Mesodermal cell (in vitro differentiated cells): Measurements from ENCODE around the gene CSTPP1.
"Not testable (repeated sequence)": the region's sequence is repeated elsewhere in the genome, so short reads cannot be mapped to it uniquely, and the experiment has no call there.

Source experiments
- H3K27ac ChIP-seq: 2 replicates; pipeline ENCODE4 v1.7.0; 2013; ENCODE audit warnings: mild to moderate bottlenecking, low read depth, low read length, moderate library complexity; ENCODE audit not compliant: severe bottlenecking
- H3K36me3 ChIP-seq: 2 replicates; pipeline ENCODE4 v1.7.1; 2013; ENCODE audit warnings: mild to moderate bottlenecking, low read length, moderate library complexity; ENCODE audit not compliant: control insufficient read depth, insufficient read depth
- H3K4me1 ChIP-seq: one replicate; pipeline ENCODE4 v1.7.1; 2013; ENCODE audit warnings: mild to moderate bottlenecking, low read length; ENCODE audit not compliant: insufficient read depth, control insufficient read depth, poor library complexity, severe bottlenecking
- H3K4me3 ChIP-seq: 2 replicates; pipeline ENCODE4 v1.7.0; 2013; ENCODE audit warnings: low read length, control low read depth, mild to moderate bottlenecking; ENCODE audit not compliant: insufficient read depth, poor library complexity, severe bottlenecking; ENCODE audit errors: extremely low read depth
- H3K9me3 ChIP-seq: 2 replicates; pipeline ENCODE4 v1.7.1; 2013; ENCODE audit warnings: mild to moderate bottlenecking, low read length, moderate library complexity; ENCODE audit not compliant: control insufficient read depth
- WGBS, 2 experiments: methylation state at CpG; one replicate each; pipeline ENCODE4 v1.1.5; 2013; ENCODE audit warnings: missing lambda C conversion rate in 2 of 2; ENCODE audit not compliant: insufficient coverage in 2 of 2; 5-methylcytosine and 5-hydroxymethylcytosine counted together

Gene CSTPP1

GRCh38 chr11:47098223-47098622 lies 161.7 kb downstream of the CSTPP1 start:
- not testable (repeated sequence) for H3K4me3 ChIP-seq, H3K4me1 ChIP-seq, H3K27ac ChIP-seq, H3K9me3 ChIP-seq, H3K36me3 ChIP-seq
- WGBS, 2 experiments, result 100% methylated on average over 2 of the region's 3 CpGs; no CpG with 5 or more reads in 1 of the 2 experiments

- no peaks in the 10 kb centered on the region for H3K9me3 ChIP-seq
- H3K27ac ChIP-seq, result no peak overlapping the region
- no peaks in the 10 kb centered on the region for H3K36me3 ChIP-seq
- peaks cover 8% of the 10 kb centered on the region for H3K4me1 ChIP-seq
- 94 to 100% methylated on average over 2 of the region's 3 CpGs for WGBS, 2 experiments
- no peak overlapping the region for H3K4me3 ChIP-seq
Observed at GRCh38 chr11:47099214-47099917, 162.8 kb downstream of the CSTPP1 start.

- no peaks in the 10 kb centered on the region for H3K9me3 ChIP-seq
- H3K36me3 ChIP-seq, result no peaks in the 10 kb centered on the region
- no peak overlapping the region for H3K27ac ChIP-seq
- H3K4me3 ChIP-seq, result no peak overlapping the region
- peaks cover 14% of the 10 kb centered on the region for H3K4me1 ChIP-seq
Observed at GRCh38 chr11:47099918-47100315, 163.4 kb downstream of the CSTPP1 start.

GRCh38 chr11:47101406-47101805 lies 164.8 kb downstream of the CSTPP1 start:
- no peak overlapping the region for H3K27ac ChIP-seq
- no peaks in the 10 kb centered on the region for H3K9me3 ChIP-seq
- WGBS, 2 experiments, result 8 to 21% methylated on average over 1 to 2 of the region's 3 CpGs
- peaks cover 15% of the 10 kb centered on the region for H3K4me1 ChIP-seq
- no peaks in the 10 kb centered on the region for H3K36me3 ChIP-seq
- no peak overlapping the region for H3K4me3 ChIP-seq

GRCh38 chr11:47104261-47104950 lies 167.8 kb downstream of the CSTPP1 start:
- Histone ChIP-seq H3K27ac (peak overlapping the region; percentile 57), H3K36me3 (no peaks in the 10 kb centered on the region), H3K9me3 (no peaks in the 10 kb centered on the region), H3K4me3 (no peak overlapping the region), H3K4me1 (peaks cover 17% of the 10 kb centered on the region)
- WGBS, 2 experiments, result 50 to 60% methylated on average over 2 of the region's 3 CpGs

- Histone ChIP-seq H3K36me3 (no peaks in the 10 kb centered on the region), H3K4me1 (peaks cover 20% of the 10 kb centered on the region), H3K27ac (no peak overlapping the region), H3K9me3 (no peaks in the 10 kb centered on the region), H3K4me3 (no peak overlapping the region)
- WGBS, 2 experiments, result 92 to 100% methylated on average over 1 to 2 of the region's 2 CpGs
Observed at GRCh38 chr11:47105541-47105940, 169.0 kb downstream of the CSTPP1 start.

- Histone ChIP-seq H3K27ac (no peak overlapping the region), H3K4me3 (no peak overlapping the region), H3K9me3 (no peaks in the 10 kb centered on the region), H3K36me3 (no peaks in the 10 kb centered on the region), H3K4me1 (peaks cover 20% of the 10 kb centered on the region)
- WGBS, 2 experiments, result 100% methylated on average over 1 to 2 of the region's 3 CpGs
Observed at GRCh38 chr11:47105974-47106373, 169.4 kb downstream of the CSTPP1 start.

GRCh38 chr11:47106798-47107411 lies 170.3 kb downstream of the CSTPP1 start:
- 92 to 100% methylated on average over 2 to 4 of the region's 7 CpGs for WGBS, 2 experiments
- Histone ChIP-seq H3K4me1 (peaks cover 20% of the 10 kb centered on the region), H3K4me3 (no peak overlapping the region), H3K9me3 (no peaks in the 10 kb centered on the region), H3K36me3 (no peaks in the 10 kb centered on the region), H3K27ac (no peak overlapping the region)

- H3K4me1 ChIP-seq, result peaks cover 20% of the 10 kb centered on the region
- no peak overlapping the region for H3K4me3 ChIP-seq
- no peak overlapping the region for H3K27ac ChIP-seq
- no peaks in the 10 kb centered on the region for H3K36me3 ChIP-seq
- no peaks in the 10 kb centered on the region for H3K9me3 ChIP-seq
- 70 to 86% methylated on average over 2 to 5 of the region's 6 CpGs for WGBS, 2 experiments
Observed at GRCh38 chr11:47107744-47108143, 171.2 kb downstream of the CSTPP1 start.

GRCh38 chr11:47108214-47108613 lies 171.7 kb downstream of the CSTPP1 start:
- Histone ChIP-seq H3K27ac (no peak overlapping the region), H3K9me3 (no peaks in the 10 kb centered on the region), H3K4me3 (no peak overlapping the region), H3K4me1 (peaks cover 20% of the 10 kb centered on the region), H3K36me3 (no peaks in the 10 kb centered on the region)
- WGBS, 2 experiments, result 100% methylated on average over 2 of the region's 4 CpGs; no CpG with 5 or more reads in 1 of the 2 experiments
